Body of pancreas (tissue), 4 donors: ENCODE results near the gene ABCB9. TPM values are rescaled to one million over a fixed set of nuclear protein-coding genes. Genes with fewer than 3 reads are reported as not detected.

Experiments used
- ATAC-seq: fragments of 150-250 bp; one replicate; pipeline ENCODE4 v1.9.1; 2016
- DNase-seq, 4 donors: peaks; one replicate each; pipeline ENCODE4 v3.0.0-alpha.2; 2019
- H3K27ac ChIP-seq, 4 donors: fragments of 200-600 bp; sonication (generic); 1 replicate in 3 of 4; 2 replicates in 1 of 4; pipeline versions ENCODE4 v1.5.1 to v1.6.1; 2016 to 2019; ENCODE audit warnings: mild to moderate bottlenecking in 1 of 4, mixed read lengths in 1 of 4, moderate library complexity in 1 of 4
- H3K27me3 ChIP-seq, 2 donors: fragments of 200-600 bp; sonication (generic); one replicate each; pipeline ENCODE4 v1.6.0; 2016; ENCODE audit warnings: mild to moderate bottlenecking in 1 of 2
- H3K36me3 ChIP-seq, 2 donors: fragments of 200-600 bp; sonication (generic); replicated peaks in 1 of 2; 2 replicates each; pipeline ENCODE4 v1.5.1; 2016; ENCODE audit warnings: low read depth in 2 of 2; ENCODE audit not compliant: insufficient read depth in 1 of 2
- H3K4me1 ChIP-seq: fragments of 200-600 bp; sonication (generic); one replicate; pipeline ENCODE4 v1.6.0; 2016
- H3K4me3 ChIP-seq, 2 donors: fragments of 200-600 bp; sonication (generic); 1 replicate in 1 of 2; 2 replicates in 1 of 2; pipeline ENCODE4 v1.5.1; 2016 to 2019
- H3K9me3 ChIP-seq, 3 donors: fragments of 200-600 bp; sonication (generic); 1 replicate in 2 of 3; 2 replicates in 1 of 3; pipeline ENCODE4 v1.5.1; 2016
- POLR2A ChIP-seq, 3 donors: fragments of 450-650 bp; IDR thresholded peaks; one replicate each; pipeline ENCODE4 v1.6.1; 2016; ENCODE audit warnings: antibody characterized with exemption in 3 of 3, mild to moderate bottlenecking in 2 of 3
- WGBS, 2 donors: methylation state at CpG; one replicate each; pipeline ENCODE4 v1.1.5; 2017; 5-methylcytosine and 5-hydroxymethylcytosine counted together
- intact Hi-C: fragments of 100-400 bp; cut with DNase I; formaldehyde crosslinking; loops from one replicate; pipeline ENCODE4 v1.15.1; 2023
- microRNA-seq, 2 donors: library from miRNA; unstranded; fragments of <30 nt; microRNA quantifications; one replicate each; pipeline ENCODE4, GENCODE V29; 2016; ENCODE audit warnings: borderline number of aligned reads in 2 of 2, borderline replicate concordance in 2 of 2
- small RNA-seq: library from RNA; depleted of rRNA; stranded (forward); fragments of <200 nt; gene quantifications from one replicate; pipeline ENCODE3, GENCODE V24; 2016
- total RNA-seq, 2 donors: library from RNA; depleted of rRNA; stranded (reverse); fragments of >200 nt; gene quantifications; one replicate each; pipeline ENCODE4 v1.1.0, GENCODE V29; 2016
- TF ChIP-seq, protein P1 (sequence below), 7 experiments: fragments of 450-650 bp in 4 of 7; fragments of 200-600 bp in 3 of 7; sonication (generic) in 3 of 7; IDR thresholded peaks; one replicate each; pipeline ENCODE4 v1.5.1; 2016 to 2019; ENCODE audit warnings: antibody characterized with exemption in 7 of 7

ABCB9 gene
- total RNA-seq, 2 donors from 2014 or later, result 5.2 to 7.9 TPM

DNA sequence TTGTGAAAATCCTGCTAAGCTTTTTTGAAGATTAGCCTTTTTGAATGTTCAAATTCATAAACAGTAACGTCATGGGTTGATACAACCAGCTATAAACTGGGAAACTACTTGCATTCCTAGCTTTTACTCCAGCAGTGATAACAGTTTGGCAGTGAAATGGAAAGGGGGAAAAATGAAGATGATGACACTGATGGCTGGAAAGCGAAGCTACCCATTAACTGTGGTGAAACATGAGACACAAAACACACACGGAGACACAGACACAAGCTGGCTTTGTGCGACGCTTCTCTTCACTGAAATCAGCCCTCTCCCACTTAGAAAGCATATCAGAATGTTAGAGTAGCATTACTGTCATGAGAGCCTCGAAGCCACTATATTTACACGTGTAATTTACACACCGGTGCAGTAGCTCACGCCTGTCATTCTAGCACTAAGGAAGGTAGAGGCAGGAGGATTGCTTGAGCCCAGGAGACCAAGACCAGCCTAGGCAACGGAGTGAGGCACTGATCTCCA, 86.1 kb downstream of the ABCB9 start:
- H3K4me3 ChIP-seq, result no peak overlapping the region
- intact Hi-C loops, result no loop called here
- peak overlapping the region in 3 of 4 donors; percentile 19 to 30 (median 26) for H3K27ac ChIP-seq
- TF ChIP-seq POLR2A (IDR thresholded peaks at IDR 0.05), result no peak
- TF ChIP-seq, protein P1, sequence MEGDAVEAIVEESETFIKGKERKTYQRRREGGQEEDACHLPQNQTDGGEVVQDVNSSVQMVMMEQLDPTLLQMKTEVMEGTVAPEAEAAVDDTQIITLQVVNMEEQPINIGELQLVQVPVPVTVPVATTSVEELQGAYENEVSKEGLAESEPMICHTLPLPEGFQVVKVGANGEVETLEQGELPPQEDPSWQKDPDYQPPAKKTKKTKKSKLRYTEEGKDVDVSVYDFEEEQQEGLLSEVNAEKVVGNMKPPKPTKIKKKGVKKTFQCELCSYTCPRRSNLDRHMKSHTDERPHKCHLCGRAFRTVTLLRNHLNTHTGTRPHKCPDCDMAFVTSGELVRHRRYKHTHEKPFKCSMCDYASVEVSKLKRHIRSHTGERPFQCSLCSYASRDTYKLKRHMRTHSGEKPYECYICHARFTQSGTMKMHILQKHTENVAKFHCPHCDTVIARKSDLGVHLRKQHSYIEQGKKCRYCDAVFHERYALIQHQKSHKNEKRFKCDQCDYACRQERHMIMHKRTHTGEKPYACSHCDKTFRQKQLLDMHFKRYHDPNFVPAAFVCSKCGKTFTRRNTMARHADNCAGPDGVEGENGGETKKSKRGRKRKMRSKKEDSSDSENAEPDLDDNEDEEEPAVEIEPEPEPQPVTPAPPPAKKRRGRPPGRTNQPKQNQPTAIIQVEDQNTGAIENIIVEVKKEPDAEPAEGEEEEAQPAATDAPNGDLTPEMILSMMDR (IDR thresholded peaks at IDR 0.05), result no peak
- DNase-seq (no peak), ATAC-seq (peak; percentile 31)
- WGBS, 2 donors, result 58 to 61% methylated on average over 10 of the region's 10 CpGs
- no peaks in the 10 kb centered on the region for H3K9me3 ChIP-seq
- no peaks in the 10 kb centered on the region for H3K27me3 ChIP-seq
- no peaks in the 10 kb centered on the region for H3K36me3 ChIP-seq
- peaks cover 76% of the 10 kb centered on the region for H3K4me1 ChIP-seq

Small RNA genes lying within 50 kb of the gene (microRNA-seq; reads per million reads assigned to microRNA genes)
- gene MIR4304, result 0 reads per million in 2 donors

Small RNA genes lying within 50 kb of the gene (small RNA-seq; reads per million reads assigned to genes)
- gene ARL6IP4, result not detected
- not detected for gene MIR4304

Other genes starting within 250 kb of the ABCB9 start
- gene HCAR3, start 249.7 kb downstream of the ABCB9 start, total RNA-seq, result under 1 TPM in 1 of 2 donors, not detected in 1; 0.33 TPM
- under 1 TPM in 1 of 2 donors, not detected in 1; 0.26 TPM for gene HCAR1, start 235.6 kb downstream of the ABCB9 start, total RNA-seq
- gene DENR, start 213.6 kb downstream of the ABCB9 start, total RNA-seq, result 10 to 100 TPM; 25.4 to 26.4 TPM
- not detected for gene CCDC62, start 191.9 kb downstream of the ABCB9 start, total RNA-seq
- gene HIP1R, start 131.0 kb downstream of the ABCB9 start, total RNA-seq, result 100 to 1,000 TPM; 111 to 183 TPM
- gene VPS37B, start 70.3 kb downstream of the ABCB9 start, total RNA-seq, result 10 to 100 TPM; 18.7 to 46.8 TPM
- 10 to 100 TPM in 1 of 2 donors, 1 to 10 TPM in 1; 8.6 to 25.4 TPM for gene OGFOD2, start 8.8 kb upstream of the ABCB9 start, total RNA-seq
- gene ARL6IP4, start 14.2 kb upstream of the ABCB9 start, total RNA-seq, result 100 to 1,000 TPM; 215 to 237 TPM
- gene PITPNM2, start 184.6 kb upstream of the ABCB9 start, total RNA-seq, result 1 to 10 TPM; 3.6 to 7.6 TPM